NCI-H82 (cell line): ENCODE measurements around the gene FZR1.
"Not testable (repeated sequence)": the region's sequence is repeated elsewhere in the genome, so short reads cannot be mapped to it uniquely, and the experiment has no call there.

ENCODE experiments used
- DNase-seq: peaks from one replicate; lab custom pipeline; 2025; lab: John Stamatoyannopoulos, UW

Gene FZR1

GRCh38 chr19:3547301-3547731 is 41.2 kb downstream of the FZR1 start:
- DNase-seq: no peak

GRCh38 chr19:3547767-3548282 is 41.7 kb downstream of the FZR1 start:
- no peak for DNase-seq

- no peak for DNase-seq
Observed at GRCh38 chr19:3548606-3549005, 42.5 kb downstream of the FZR1 start.

- DNase-seq: no peak
Observed at GRCh38 chr19:3549816-3550215, 43.7 kb downstream of the FZR1 start.

GRCh38 chr19:3550947-3551791 is 45.1 kb downstream of the FZR1 start:
- no peak for DNase-seq

GRCh38 chr19:3551792-3552095 is 45.6 kb downstream of the FZR1 start:
- DNase-seq: no peak

- DNase-seq: no peak
Observed at GRCh38 chr19:3554254-3555083, 48.4 kb downstream of the FZR1 start.

- DNase-seq: no peak
Observed at GRCh38 chr19:3555653-3556422, 49.7 kb downstream of the FZR1 start.

GRCh38 chr19:3556423-3556977 is 50.4 kb downstream of the FZR1 start:
- DNase-seq: no peak

GRCh38 chr19:3556978-3557460 is 50.9 kb downstream of the FZR1 start:
- peak; percentile 27 for DNase-seq

- peak; percentile 94 for DNase-seq
Observed at GRCh38 chr19:3557461-3558248, 51.5 kb downstream of the FZR1 start, which contains the start of gene MFSD12. MFSD12 (minus strand) TSS chr19:3557586; CDS start chr19:3557403, 183 bp downstream.

- no peak for DNase-seq
Observed at GRCh38 chr19:3563709-3564524, 57.8 kb downstream of the FZR1 start.

- DNase-seq: no peak
Observed at GRCh38 chr19:3565139-3565538, 59.0 kb downstream of the FZR1 start.

GRCh38 chr19:3570042-3570441 is 63.9 kb downstream of the FZR1 start:
- not testable (repeated sequence) for DNase-seq

- no peak for DNase-seq
Observed at GRCh38 chr19:3570606-3571011, 64.5 kb downstream of the FZR1 start.

- DNase-seq: peak; percentile 99
Observed at GRCh38 chr19:3572132-3572854, 66.2 kb downstream of the FZR1 start.

GRCh38 chr19:3572855-3573161 is 66.7 kb downstream of the FZR1 start, which contains the start of gene HMG20B:
HMG20B (plus strand) TSS chr19:3572944; CDS start chr19:3573310, 366 bp downstream.
- DNase-seq: no peak

GRCh38 chr19:3573162-3573857 is 67.2 kb downstream of the FZR1 start:
- peak; percentile 39 for DNase-seq
